GM12878 (cell line): ENCODE results near the gene PDCD1LG2. TPM values are rescaled to one million over a fixed set of nuclear protein-coding genes. Genes with fewer than 3 reads are reported as not detected.

Source experiments
- ATAC-seq: fragments of 200-7000 bp; cut with Tn5 transposase; 3 replicates; pipeline ENCODE4 v1.9.1; 2020; ENCODE audit warnings: mild to moderate bottlenecking, moderate library complexity
- BruUV-seq: library from RNA; stranded (reverse); fragments of 400-500 nt; replicated peaks from 2 replicates; lab custom pipeline; 2021; lab: Mats Ljungman, UMichigan
- CTCF ChIA-PET: fragments of 300-600 bp; sonication (Branson Sonifier 250); formaldehyde crosslinking; extraction: SDS; loops from one replicate; lab custom pipeline; 2021; ENCODE audit warnings: inconsistent platforms; lab: Yijun Ruan, JAX
- POLR2A ChIA-PET: fragments of 350-600 bp; formaldehyde crosslinking; extraction: SDS; loops from one replicate; lab custom pipeline; 2021; ENCODE audit warnings: inconsistent platforms; lab: Charles Lee
- RAD21 ChIA-PET: fragments of 300-600 bp; sonication (Branson Sonifier 250); formaldehyde crosslinking; loops from one replicate; lab custom pipeline; 2023; ENCODE audit warnings: antibody characterized with exemption; ENCODE audit not compliant: unreplicated experiment; lab: Charles Lee
- SMC1A ChIA-PET: fragments of 300-600 bp; sonication (Branson Sonifier 250); formaldehyde crosslinking; loops from one replicate; lab custom pipeline; 2023; ENCODE audit not compliant: unreplicated experiment, uncharacterized antibody; lab: Charles Lee
- DNase-seq: peaks from one replicate; pipeline ENCODE4 v3.0.0-alpha.2; 2011; ENCODE audit warnings: low read depth, low spot score
- FAIRE-seq: peaks from 3 replicates; lab custom pipeline; 2011; peaks lifted over from hg19 to GRCh38; lab: Jason Lieb, UNC
- H2AFZ ChIP-seq: 2 replicates; pipeline ENCODE4 v1.6.0; 2011; ENCODE audit warnings: low read depth, low read length, control low read depth; ENCODE audit not compliant: control insufficient read depth
- H3K27ac ChIP-seq: 2 replicates; pipeline ENCODE4 v1.5.1; 2011; ENCODE audit warnings: control low read depth; ENCODE audit not compliant: control insufficient read depth, insufficient read depth
- H3K27me3 ChIP-seq, 2 experiments: replicated peaks in 1 of 2; 2 replicates each; pipeline versions ENCODE4 v1.6.0 to v1.6.1; 2011; ENCODE audit warnings: low read length in 1 of 2; ENCODE audit not compliant: control insufficient read depth in 2 of 2, insufficient read depth in 2 of 2
- H3K36me3 ChIP-seq, 2 experiments: 2 replicates each; pipeline ENCODE4 v1.5.1; 2011; ENCODE audit warnings: low read length in 1 of 2; ENCODE audit not compliant: control insufficient read depth in 2 of 2, insufficient read depth in 2 of 2
- H3K4me1 ChIP-seq: 2 replicates; pipeline ENCODE4 v1.6.1; 2011; ENCODE audit warnings: mild to moderate bottlenecking, low read length, moderate library complexity, mixed read lengths; ENCODE audit not compliant: control insufficient read depth, insufficient read depth
- H3K4me2 ChIP-seq: 2 replicates; pipeline ENCODE4 v1.6.0; 2011; ENCODE audit warnings: control low read depth; ENCODE audit not compliant: control insufficient read depth, insufficient read depth
- H3K4me3 ChIP-seq: fragments of 200-600 bp; sonication (generic); 2 replicates; pipeline ENCODE4 v1.5.1; 2016
- H3K79me2 ChIP-seq: 2 replicates; pipeline ENCODE4 v1.6.0; 2011; ENCODE audit warnings: low read length; ENCODE audit not compliant: control insufficient read depth, insufficient read depth
- H3K9ac ChIP-seq: 2 replicates; pipeline ENCODE4 v1.8.0; 2011; ENCODE audit warnings: low read length, control low read depth, mixed read lengths; ENCODE audit not compliant: control insufficient read depth, insufficient read depth
- H3K9me3 ChIP-seq: replicated peaks from 3 replicates; pipeline ENCODE4 v1.5.1; 2011; ENCODE audit warnings: mild to moderate bottlenecking, low read length; ENCODE audit not compliant: control insufficient read depth, insufficient read depth
- H4K20me1 ChIP-seq: 2 replicates; pipeline ENCODE4 v1.6.0; 2011; ENCODE audit not compliant: control insufficient read depth, insufficient read depth
- BHLHE40 ChIP-seq, 2 experiments: fragments of 450-650 bp in 1 of 2; IDR thresholded peaks; 2 replicates each; pipeline ENCODE4 v1.6.1; 2011 to 2017; ENCODE audit warnings: low read depth in 2 of 2, borderline replicate concordance in 1 of 2, improper control_type of control experiment in 1 of 2, low read length in 1 of 2, mild to moderate bottlenecking in 1 of 2
- HDGF ChIP-seq: fragments of 450-650 bp; IDR thresholded peaks from 2 replicates; pipeline ENCODE4 v1.6.1; 2016; ENCODE audit warnings: antibody characterized with exemption
- IKZF1 ChIP-seq: fragments of 450-650 bp; conservative IDR thresholded peaks from 2 replicates; pipeline ENCODE4 v1.6.1; 2017; ENCODE audit warnings: antibody characterized with exemption, mild to moderate bottlenecking
- IKZF2 ChIP-seq, 2 experiments: fragments of 450-650 bp; IDR thresholded peaks; 2 replicates each; pipeline ENCODE4 v1.6.1; 2017; ENCODE audit warnings: mild to moderate bottlenecking in 2 of 2, moderate library complexity in 2 of 2
- RAD51 ChIP-seq: fragments of 450-650 bp; IDR thresholded peaks from 2 replicates; pipeline ENCODE4 v1.6.1; 2016; ENCODE audit warnings: moderate library complexity, mild to moderate bottlenecking, inconsistent platforms
- WRNIP1 ChIP-seq: IDR thresholded peaks from 2 replicates; pipeline ENCODE4 v1.6.1; 2011; ENCODE audit warnings: low read depth, low read length, improper control_type of control experiment, borderline replicate concordance
- WGBS: methylation state at CpG from one replicate; pipeline ENCODE4 v1.1.6; 2016; ENCODE audit warnings: low lambda C conversion rate; ENCODE audit not compliant: insufficient replicate concordance, insufficient coverage; ENCODE audit errors: missing lambda C conversion rate; 5-methylcytosine and 5-hydroxymethylcytosine counted together
- in situ Hi-C: fragments of 300-500 bp; cut with MboI; formaldehyde crosslinking; loops from 9 replicates; pipeline ENCODE4 v1.14.3; 2018; ENCODE audit warnings: mixed read lengths
- intact Hi-C: fragments of 100-400 bp; cut with micrococcal nuclease; formaldehyde crosslinking; loops from one replicate; pipeline ENCODE4 v1.14.2; 2022; ENCODE audit not compliant: unreplicated experiment
- polyA plus RNA-seq, 11 experiments: library from polyadenylated mRNA; depleted of rRNA in 4 of 11; unstranded in 6 of 11; stranded (reverse) in 5 of 11; fragments of >200 nt; fragmentation: Nextera tagmentation in 4 of 11; fragmentation: Illumina TruSeq in 1 of 11; extraction: Ambion mirVana in 4 of 11; extraction: Trizol in 1 of 11; gene quantifications; 1 replicate in 1 of 11; 2 replicates in 10 of 11; pipeline versions ENCODE4 v1.2.1 to v1.2.3, GENCODE V29; 2011 to 2016; ENCODE audit warnings: inconsistent platforms in 2 of 11, missing spikeins in 2 of 11, low read depth in 1 of 11
- total RNA-seq, 4 experiments: library from RNA; depleted of rRNA in 3 of 4; stranded (reverse); fragments of >200 nt in 3 of 4; fragmentation: Illumina TruSeq in 1 of 4; extraction: Trizol in 1 of 4; gene quantifications; 2 replicates each; pipeline versions ENCODE4 v1.2.1 to v1.2.3, GENCODE V29; 2013 to 2021
- TF ChIP-seq, protein P1 (sequence below): fragments of 450-650 bp; IDR thresholded peaks from 2 replicates; pipeline ENCODE4 v1.6.1; 2017; ENCODE audit warnings: mild to moderate bottlenecking, moderate library complexity

PDCD1LG2 gene
- total and polyA plus RNA-seq, 10 of the 15 experiments (the other 5 are each of a cell fraction or from before 2014, with no cell fraction given) = 1.5 to 37.3 (median 3.0) TPM

- no peak for TF ChIP-seq HDGF
Observed at GRCh38 chr9:5593904-5594303, 83.6 kb downstream of the PDCD1LG2 start (continued).

DNA sequence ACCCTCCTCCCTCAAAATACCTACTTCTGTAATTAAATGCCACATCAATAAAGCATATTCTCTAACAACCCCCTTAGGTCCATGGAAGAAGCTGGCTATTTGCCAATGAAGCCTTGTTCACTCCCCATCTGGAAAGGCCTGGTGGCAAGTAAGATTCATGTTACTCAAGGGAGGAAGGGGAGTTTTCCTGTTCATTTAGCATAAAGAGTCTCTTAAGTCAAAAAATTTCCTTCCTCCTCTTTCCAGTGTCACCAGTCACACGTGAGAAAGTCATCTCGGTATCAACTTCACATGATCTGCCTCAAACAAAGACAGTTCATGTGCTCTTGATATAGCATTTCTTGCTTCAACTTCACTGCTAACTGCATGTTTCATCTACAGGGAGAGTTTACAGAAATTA lies 85.8 kb downstream of the PDCD1LG2 start:
- no TSS peak for BruUV-seq

More for the DNA sequence above, 85.8 kb downstream of the PDCD1LG2 start:
- Histone ChIP-seq H3K27ac (peak overlapping the region; percentile 24; the same call in 1 of the 2 replicates), H4K20me1 (no peaks in the 10 kb centered on the region), H2AFZ (no peak overlapping the region; the same call in 1 of the 2 replicates), H3K9ac (no peak overlapping the region), H3K9me3 (peaks cover 7% of the 10 kb centered on the region), H3K36me3 (peaks cover 0 to 6% of the 10 kb centered on the region in 2 experiments; a peak in 1 of 4 replicates), H3K4me3 (no peak overlapping the region), H3K79me2 (peaks cover 1% of the 10 kb centered on the region; the same call in 1 of the 2 replicates)
- DNase-seq = no peak
- TF ChIP-seq, protein P1, sequence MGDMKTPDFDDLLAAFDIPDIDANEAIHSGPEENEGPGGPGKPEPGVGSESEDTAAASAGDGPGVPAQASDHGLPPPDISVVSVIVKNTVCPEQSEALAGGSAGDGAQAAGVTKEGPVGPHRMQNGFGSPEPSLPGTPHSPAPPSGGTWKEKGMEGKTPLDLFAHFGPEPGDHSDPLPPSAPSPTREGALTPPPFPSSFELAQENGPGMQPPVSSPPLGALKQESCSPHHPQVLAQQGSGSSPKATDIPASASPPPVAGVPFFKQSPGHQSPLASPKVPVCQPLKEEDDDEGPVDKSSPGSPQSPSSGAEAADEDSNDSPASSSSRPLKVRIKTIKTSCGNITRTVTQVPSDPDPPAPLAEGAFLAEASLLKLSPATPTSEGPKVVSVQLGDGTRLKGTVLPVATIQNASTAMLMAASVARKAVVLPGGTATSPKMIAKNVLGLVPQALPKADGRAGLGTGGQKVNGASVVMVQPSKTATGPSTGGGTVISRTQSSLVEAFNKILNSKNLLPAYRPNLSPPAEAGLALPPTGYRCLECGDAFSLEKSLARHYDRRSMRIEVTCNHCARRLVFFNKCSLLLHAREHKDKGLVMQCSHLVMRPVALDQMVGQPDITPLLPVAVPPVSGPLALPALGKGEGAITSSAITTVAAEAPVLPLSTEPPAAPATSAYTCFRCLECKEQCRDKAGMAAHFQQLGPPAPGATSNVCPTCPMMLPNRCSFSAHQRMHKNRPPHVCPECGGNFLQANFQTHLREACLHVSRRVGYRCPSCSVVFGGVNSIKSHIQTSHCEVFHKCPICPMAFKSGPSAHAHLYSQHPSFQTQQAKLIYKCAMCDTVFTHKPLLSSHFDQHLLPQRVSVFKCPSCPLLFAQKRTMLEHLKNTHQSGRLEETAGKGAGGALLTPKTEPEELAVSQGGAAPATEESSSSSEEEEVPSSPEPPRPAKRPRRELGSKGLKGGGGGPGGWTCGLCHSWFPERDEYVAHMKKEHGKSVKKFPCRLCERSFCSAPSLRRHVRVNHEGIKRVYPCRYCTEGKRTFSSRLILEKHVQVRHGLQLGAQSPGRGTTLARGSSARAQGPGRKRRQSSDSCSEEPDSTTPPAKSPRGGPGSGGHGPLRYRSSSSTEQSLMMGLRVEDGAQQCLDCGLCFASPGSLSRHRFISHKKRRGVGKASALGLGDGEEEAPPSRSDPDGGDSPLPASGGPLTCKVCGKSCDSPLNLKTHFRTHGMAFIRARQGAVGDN = peak; percentile 86; the same call in 1 of the 2 replicates
- TF ChIP-seq BHLHE40 (IDR thresholded peaks at IDR 0.05; ENCODE audit: borderline replicate concordance in 1 of 2, low read depth in 2 of 2, low read length in 1 of 2) (peak; percentile 79 to 81), IKZF1 (0 out of 2 replicates have a peak, but pooled peaks have one; percentile 28), RAD51 (peak; percentile 44; the same call in 1 of the 2 replicates), IKZF2 (IDR thresholded peaks at IDR 0.05) (peak; percentile 32 to 38; a peak in 1 of 4 replicates), WRNIP1 (no peak)
- TF ChIP-seq, all 136 proteins: peak for 5
- WGBS = 60% methylated on average over 2 of the region's 2 CpGs
- CTCF ChIA-PET = interaction anchor here (0.6 to 3.7 kb wide), 15 partner anchors 13 to 837 kb away, joined by 3 to 17 read pairs (median 6); partner anchors contain the start of genes CD274 and PLGRKT
- in situ Hi-C loops = no loop called here
- ATAC-seq = peak; percentile 8; the same call in 2 of the 3 replicates
- H3K4me1 ChIP-seq = peaks cover 41% of the 10 kb centered on the region
- 0 out of 2 replicates have a peak overlapping the region, but pooled peaks have one; percentile 34 for H3K4me2 ChIP-seq
- SMC1A ChIA-PET = interaction anchor here (0.6 to 4.7 kb wide), 25 partner anchors 10 to 841 kb away, joined by 3 to 27 read pairs (median 5); partner anchors contain the start of genes CD274 and PLGRKT
- no peaks in the 10 kb centered on the region for H3K27me3 ChIP-seq
- no peak for FAIRE-seq
- intact Hi-C loops = loop anchor here (5.0 to 10.0 kb wide), 2 partner anchors 331 to 709 kb away; no protein-coding TSS in a partner anchor
- POLR2A ChIA-PET = interaction anchor here (0.7 to 2.0 kb wide), 6 partner anchors 9 to 170 kb away, joined by 3 to 11 read pairs (median 7); partner anchors contain the start of genes CD274 and RIC1
- RAD21 ChIA-PET = interaction anchor here (1.0 to 4.6 kb wide), 13 partner anchors 9 to 213 kb away, joined by 3 to 28 read pairs (median 6); partner anchors contain the start of genes CD274, PLGRKT and RIC1
